Mesodermal cell (in vitro differentiated cells): Measurements from ENCODE around the gene FAM221B.

Experiments
- H3K27ac ChIP-seq: 2 replicates; pipeline ENCODE4 v1.7.0; 2013; ENCODE audit warnings: mild to moderate bottlenecking, low read depth, low read length, moderate library complexity; ENCODE audit not compliant: severe bottlenecking
- H3K36me3 ChIP-seq: 2 replicates; pipeline ENCODE4 v1.7.1; 2013; ENCODE audit warnings: mild to moderate bottlenecking, low read length, moderate library complexity; ENCODE audit not compliant: control insufficient read depth, insufficient read depth
- H3K4me1 ChIP-seq: one replicate; pipeline ENCODE4 v1.7.1; 2013; ENCODE audit warnings: mild to moderate bottlenecking, low read length; ENCODE audit not compliant: insufficient read depth, control insufficient read depth, poor library complexity, severe bottlenecking
- H3K4me3 ChIP-seq: 2 replicates; pipeline ENCODE4 v1.7.0; 2013; ENCODE audit warnings: low read length, control low read depth, mild to moderate bottlenecking; ENCODE audit not compliant: insufficient read depth, poor library complexity, severe bottlenecking; ENCODE audit errors: extremely low read depth
- H3K9me3 ChIP-seq: 2 replicates; pipeline ENCODE4 v1.7.1; 2013; ENCODE audit warnings: mild to moderate bottlenecking, low read length, moderate library complexity; ENCODE audit not compliant: control insufficient read depth
- WGBS, 2 experiments: methylation state at CpG; one replicate each; pipeline ENCODE4 v1.1.5; 2013; ENCODE audit warnings: missing lambda C conversion rate in 2 of 2; ENCODE audit not compliant: insufficient coverage in 2 of 2; 5-methylcytosine and 5-hydroxymethylcytosine counted together

The FAM221B gene

GRCh38 chr9:35847792-35848572 lies 19.4 kb upstream of the FAM221B start:
- Histone ChIP-seq H3K27ac (no peak overlapping the region), H3K4me3 (no peak overlapping the region), H3K36me3 (peaks cover 7% of the 10 kb centered on the region), H3K9me3 (no peaks in the 10 kb centered on the region), H3K4me1 (peaks cover 5% of the 10 kb centered on the region)
- WGBS, 2 experiments = 90 to 100% methylated on average over 2 of the region's 4 CpGs

GRCh38 chr9:35845824-35846771 lies 17.6 kb upstream of the FAM221B start:
- Histone ChIP-seq H3K4me3 (no peak overlapping the region), H3K9me3 (no peaks in the 10 kb centered on the region), H3K4me1 (peaks cover 5% of the 10 kb centered on the region), H3K27ac (no peak overlapping the region), H3K36me3 (peaks cover 7% of the 10 kb centered on the region)
- WGBS, 2 experiments = 64 to 73% methylated on average over 45 to 47 of the region's 53 CpGs

- WGBS, 2 experiments = 43 to 74% methylated on average over 4 to 5 of the region's 7 CpGs
- H3K27ac ChIP-seq = no peak overlapping the region
Measured at GRCh38 chr9:35844628-35845270, 16.2 kb upstream of the FAM221B start.

GRCh38 chr9:35842795-35843194 lies 14.3 kb upstream of the FAM221B start:
- H3K27ac ChIP-seq = no peak overlapping the region
- 79 to 100% methylated on average over 2 to 3 of the region's 3 CpGs for WGBS, 2 experiments
- H3K9me3 ChIP-seq = no peaks in the 10 kb centered on the region
- H3K4me3 ChIP-seq = no peak overlapping the region
- peaks cover 5% of the 10 kb centered on the region for H3K4me1 ChIP-seq
- H3K36me3 ChIP-seq = peaks cover 7% of the 10 kb centered on the region

More at GRCh38 chr9:35844628-35845270, 16.2 kb upstream of the FAM221B start:
- no peak overlapping the region for H3K4me3 ChIP-seq
- H3K4me1 ChIP-seq = peaks cover 5% of the 10 kb centered on the region
- H3K36me3 ChIP-seq = peaks cover 7% of the 10 kb centered on the region
- no peaks in the 10 kb centered on the region for H3K9me3 ChIP-seq

GRCh38 chr9:35842020-35842745 lies 13.7 kb upstream of the FAM221B start:
- Histone ChIP-seq H3K36me3 (peaks cover 6% of the 10 kb centered on the region), H3K4me3 (no peak overlapping the region), H3K27ac (no peak overlapping the region), H3K4me1 (peaks cover 5% of the 10 kb centered on the region), H3K9me3 (no peaks in the 10 kb centered on the region)
- WGBS, 2 experiments = 95% methylated on average over 11 to 15 of the region's 17 CpGs

GRCh38 chr9:35841645-35841900 lies 13.0 kb upstream of the FAM221B start:
- no peak overlapping the region for H3K27ac ChIP-seq
- H3K36me3 ChIP-seq = peaks cover under 1% of the 10 kb centered on the region
- H3K4me3 ChIP-seq = no peak overlapping the region
- peaks cover 9% of the 10 kb centered on the region for H3K4me1 ChIP-seq
- no peaks in the 10 kb centered on the region for H3K9me3 ChIP-seq
- 90% methylated on average over 2 of the region's 5 CpGs; no CpG with 5 or more reads in 1 of the 2 experiments for WGBS, 2 experiments

GRCh38 chr9:35840881-35841644 lies 12.5 kb upstream of the FAM221B start:
- Histone ChIP-seq H3K4me3 (no peak overlapping the region), H3K27ac (no peak overlapping the region), H3K9me3 (no peaks in the 10 kb centered on the region), H3K36me3 (no peaks in the 10 kb centered on the region), H3K4me1 (peaks cover 9% of the 10 kb centered on the region)
- WGBS, 2 experiments = 93% methylated on average over 10 to 13 of the region's 15 CpGs

- Histone ChIP-seq H3K36me3 (no peaks in the 10 kb centered on the region), H3K4me3 (no peak overlapping the region), H3K4me1 (peaks cover 9% of the 10 kb centered on the region), H3K27ac (no peak overlapping the region), H3K9me3 (no peaks in the 10 kb centered on the region)
- 96 to 98% methylated on average over 5 of the region's 5 CpGs for WGBS, 2 experiments
Measured at GRCh38 chr9:35839926-35840325, 11.4 kb upstream of the FAM221B start.

- no peak overlapping the region for H3K4me3 ChIP-seq
- H3K4me1 ChIP-seq = peaks cover 3% of the 10 kb centered on the region
- no peak overlapping the region for H3K27ac ChIP-seq
- no peaks in the 10 kb centered on the region for H3K36me3 ChIP-seq
- 100% methylated on average over 1 to 5 of the region's 5 CpGs for WGBS, 2 experiments
- no peaks in the 10 kb centered on the region for H3K9me3 ChIP-seq
Measured at GRCh38 chr9:35836595-35836994, 8.1 kb upstream of the FAM221B start.
